HepG2 (cell line): ENCODE data around the gene TSEN34.

Experiments used
- ATAD3A ChIP-seq: sonication (generic); formaldehyde crosslinking; IDR thresholded peaks from 2 replicates; pipeline ENCODE4 v1.4.0; 2020; ENCODE audit warnings: missing genetic modification reagents
- CREM ChIP-seq, 2 experiments: sonication (generic) in 1 of 2; formaldehyde crosslinking in 1 of 2; IDR thresholded peaks; 2 replicates each; pipeline versions ENCODE4 v1.4.0 to v1.6.1; 2016 to 2020; ENCODE audit warnings: antibody characterized with exemption in 1 of 2, mild to moderate bottlenecking in 1 of 2, missing genetic modification reagents in 1 of 2
- KDM4B ChIP-seq: sonication (generic); formaldehyde crosslinking; IDR thresholded peaks from 2 replicates; pipeline ENCODE4 v1.4.0; 2020; ENCODE audit warnings: missing genetic modification reagents
- NR2F2 ChIP-seq: IDR thresholded peaks from 2 replicates; pipeline ENCODE4 v1.6.1; 2012; ENCODE audit warnings: low read depth, inconsistent platforms, borderline replicate concordance
- NRL ChIP-seq: sonication (generic); formaldehyde crosslinking; IDR thresholded peaks from 2 replicates; pipeline ENCODE4 v1.5.0; 2020; ENCODE audit warnings: missing genetic modification reagents, mild to moderate bottlenecking, moderate library complexity, borderline replicate concordance
- RFX5 ChIP-seq: IDR thresholded peaks from 2 replicates; pipeline ENCODE4 v1.6.1; 2011; ENCODE audit warnings: low read depth, low read length, improper control_type of control experiment
- RNF2 ChIP-seq: fragments of 450-650 bp; conservative IDR thresholded peaks from 2 replicates; pipeline ENCODE4 v1.6.1; 2016; ENCODE audit warnings: low read depth
- ZNF672 ChIP-seq: sonication (generic); formaldehyde crosslinking; IDR thresholded peaks from 2 replicates; pipeline ENCODE4 v1.8.1; 2022; ENCODE audit warnings: missing genetic modification reagents
- TF ChIP-seq, protein P1 (sequence below): sonication (generic); formaldehyde crosslinking; IDR thresholded peaks from 2 replicates; pipeline ENCODE4 v1.5.0; 2020; ENCODE audit warnings: mild to moderate bottlenecking, missing genetic modification reagents, moderate library complexity
- TF ChIP-seq, protein P2 (sequence below), 2 experiments: sonication (generic) in 1 of 2; formaldehyde crosslinking in 1 of 2; IDR thresholded peaks; 2 replicates each; pipeline versions ENCODE4 v1.5.1 to v1.6.1; 2011 to 2020; ENCODE audit warnings: borderline replicate concordance in 1 of 2, low read depth in 1 of 2, low read length in 1 of 2, mild to moderate bottlenecking in 1 of 2, missing genetic modification reagents in 1 of 2, moderate library complexity in 1 of 2

GRCh38 chr19:54142166-54142780, 48.8 kb upstream of the TSEN34 start:
- TF ChIP-seq NRL, result no peak
- TF ChIP-seq, protein P1, sequence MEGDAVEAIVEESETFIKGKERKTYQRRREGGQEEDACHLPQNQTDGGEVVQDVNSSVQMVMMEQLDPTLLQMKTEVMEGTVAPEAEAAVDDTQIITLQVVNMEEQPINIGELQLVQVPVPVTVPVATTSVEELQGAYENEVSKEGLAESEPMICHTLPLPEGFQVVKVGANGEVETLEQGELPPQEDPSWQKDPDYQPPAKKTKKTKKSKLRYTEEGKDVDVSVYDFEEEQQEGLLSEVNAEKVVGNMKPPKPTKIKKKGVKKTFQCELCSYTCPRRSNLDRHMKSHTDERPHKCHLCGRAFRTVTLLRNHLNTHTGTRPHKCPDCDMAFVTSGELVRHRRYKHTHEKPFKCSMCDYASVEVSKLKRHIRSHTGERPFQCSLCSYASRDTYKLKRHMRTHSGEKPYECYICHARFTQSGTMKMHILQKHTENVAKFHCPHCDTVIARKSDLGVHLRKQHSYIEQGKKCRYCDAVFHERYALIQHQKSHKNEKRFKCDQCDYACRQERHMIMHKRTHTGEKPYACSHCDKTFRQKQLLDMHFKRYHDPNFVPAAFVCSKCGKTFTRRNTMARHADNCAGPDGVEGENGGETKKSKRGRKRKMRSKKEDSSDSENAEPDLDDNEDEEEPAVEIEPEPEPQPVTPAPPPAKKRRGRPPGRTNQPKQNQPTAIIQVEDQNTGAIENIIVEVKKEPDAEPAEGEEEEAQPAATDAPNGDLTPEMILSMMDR (CRISPR knock-in tag), result no peak
- TF ChIP-seq NR2F2, result no peak
- no peak for TF ChIP-seq RNF2
- TF ChIP-seq CREM (IDR thresholded peaks at IDR 0.05), result no peak
- TF ChIP-seq CREM (CRISPR knock-in tag; IDR thresholded peaks at IDR 0.05), result no peak
- TF ChIP-seq RFX5, result no peak
- TF ChIP-seq, protein P2, sequence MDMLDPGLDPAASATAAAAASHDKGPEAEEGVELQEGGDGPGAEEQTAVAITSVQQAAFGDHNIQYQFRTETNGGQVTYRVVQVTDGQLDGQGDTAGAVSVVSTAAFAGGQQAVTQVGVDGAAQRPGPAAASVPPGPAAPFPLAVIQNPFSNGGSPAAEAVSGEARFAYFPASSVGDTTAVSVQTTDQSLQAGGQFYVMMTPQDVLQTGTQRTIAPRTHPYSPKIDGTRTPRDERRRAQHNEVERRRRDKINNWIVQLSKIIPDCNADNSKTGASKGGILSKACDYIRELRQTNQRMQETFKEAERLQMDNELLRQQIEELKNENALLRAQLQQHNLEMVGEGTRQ (IDR thresholded peaks at IDR 0.05; ENCODE audit: low read depth, low read length), result no peak
- TF ChIP-seq, protein P2 (CRISPR knock-in tag; IDR thresholded peaks at IDR 0.05; ENCODE audit: borderline replicate concordance), result no peak
- TF ChIP-seq ATAD3A, result no peak
- TF ChIP-seq ZNF672 (CRISPR knock-in tag), result no peak
- TF ChIP-seq KDM4B, result no peak
